Lower leg skin (tissue), 3 donors: ENCODE measurements around the gene POMC.

Experiments used
- POLR2A ChIP-seq, 2 donors: fragments of 450-650 bp; IDR thresholded peaks; one replicate each; pipeline ENCODE4 v1.6.1; 2016 to 2017; ENCODE audit warnings: antibody characterized with exemption in 2 of 2, mild to moderate bottlenecking in 1 of 2, moderate library complexity in 1 of 2
- TF ChIP-seq, protein P1 (sequence below), 3 donors: fragments of 450-650 bp; IDR thresholded peaks; one replicate each; pipeline ENCODE4 v1.5.1; 2016; ENCODE audit warnings: antibody characterized with exemption in 3 of 3, mild to moderate bottlenecking in 3 of 3, moderate library complexity in 2 of 3

- TF ChIP-seq, protein P1, sequence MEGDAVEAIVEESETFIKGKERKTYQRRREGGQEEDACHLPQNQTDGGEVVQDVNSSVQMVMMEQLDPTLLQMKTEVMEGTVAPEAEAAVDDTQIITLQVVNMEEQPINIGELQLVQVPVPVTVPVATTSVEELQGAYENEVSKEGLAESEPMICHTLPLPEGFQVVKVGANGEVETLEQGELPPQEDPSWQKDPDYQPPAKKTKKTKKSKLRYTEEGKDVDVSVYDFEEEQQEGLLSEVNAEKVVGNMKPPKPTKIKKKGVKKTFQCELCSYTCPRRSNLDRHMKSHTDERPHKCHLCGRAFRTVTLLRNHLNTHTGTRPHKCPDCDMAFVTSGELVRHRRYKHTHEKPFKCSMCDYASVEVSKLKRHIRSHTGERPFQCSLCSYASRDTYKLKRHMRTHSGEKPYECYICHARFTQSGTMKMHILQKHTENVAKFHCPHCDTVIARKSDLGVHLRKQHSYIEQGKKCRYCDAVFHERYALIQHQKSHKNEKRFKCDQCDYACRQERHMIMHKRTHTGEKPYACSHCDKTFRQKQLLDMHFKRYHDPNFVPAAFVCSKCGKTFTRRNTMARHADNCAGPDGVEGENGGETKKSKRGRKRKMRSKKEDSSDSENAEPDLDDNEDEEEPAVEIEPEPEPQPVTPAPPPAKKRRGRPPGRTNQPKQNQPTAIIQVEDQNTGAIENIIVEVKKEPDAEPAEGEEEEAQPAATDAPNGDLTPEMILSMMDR (IDR thresholded peaks at IDR 0.05), result no peak
- TF ChIP-seq POLR2A (IDR thresholded peaks at IDR 0.05), result no peak
These were observed 8.8 kb upstream of the POMC start for GRCh38 chr2:25177211-25177611.
